AG08395 (cell line): Measurements from ENCODE around the gene SAT1.

ENCODE experiments used
- DNase-seq: peaks from one replicate; pipeline ENCODE4 v3.0.0; 2012; ENCODE audit warnings: mixed read lengths, low spot score

Gene SAT1

GRCh38 chrX:23810279-23810678 is 27.3 kb downstream of the SAT1 start:
- DNase-seq: no peak

- no peak for DNase-seq
Measured at GRCh38 chrX:23811108-23811651, 28.2 kb downstream of the SAT1 start.

DNA sequence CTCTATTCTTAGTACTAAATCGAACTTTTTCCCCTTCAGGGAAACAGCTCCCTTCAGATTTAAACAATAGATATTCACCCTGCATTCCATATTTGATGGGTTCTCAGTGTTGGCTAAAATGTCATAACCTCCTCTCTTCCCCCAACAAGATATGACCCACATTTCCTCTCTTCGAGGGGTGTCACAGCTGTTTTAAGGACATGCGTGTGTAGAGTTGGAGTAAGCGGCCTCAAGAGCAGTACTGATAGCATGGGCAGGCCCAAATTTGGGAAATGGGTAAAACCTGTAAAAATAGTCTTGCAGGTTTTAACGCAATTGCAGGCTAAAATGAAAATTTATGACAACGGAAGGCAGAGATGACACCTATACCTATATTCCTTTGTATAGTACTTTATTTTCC is 28.7 kb downstream of the SAT1 start:
- no peak for DNase-seq

- no peak for DNase-seq
Measured at GRCh38 chrX:23813808-23814207, 30.8 kb downstream of the SAT1 start.

DNA sequence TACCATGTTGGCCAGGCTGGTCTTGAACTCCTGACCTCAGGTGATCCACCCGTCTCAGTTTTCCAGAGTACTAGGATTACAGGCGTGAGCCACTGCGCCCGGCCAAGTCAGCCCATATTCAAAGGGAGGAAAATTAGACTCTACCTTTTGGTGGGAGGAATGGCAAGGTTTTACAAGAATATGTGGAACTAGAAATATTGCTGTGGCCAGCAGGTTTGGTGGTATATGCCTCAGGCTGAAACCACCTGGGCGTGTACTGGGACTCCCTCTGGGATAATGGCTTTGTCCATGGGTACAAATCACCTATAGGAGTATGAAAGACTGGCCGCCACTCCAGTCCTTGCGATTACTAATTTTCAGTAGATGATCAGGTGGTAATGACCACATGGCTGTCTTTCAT is 32.4 kb downstream of the SAT1 start:
- no peak for DNase-seq

GRCh38 chrX:23816179-23816578 is 33.2 kb downstream of the SAT1 start:
- no peak for DNase-seq

DNA sequence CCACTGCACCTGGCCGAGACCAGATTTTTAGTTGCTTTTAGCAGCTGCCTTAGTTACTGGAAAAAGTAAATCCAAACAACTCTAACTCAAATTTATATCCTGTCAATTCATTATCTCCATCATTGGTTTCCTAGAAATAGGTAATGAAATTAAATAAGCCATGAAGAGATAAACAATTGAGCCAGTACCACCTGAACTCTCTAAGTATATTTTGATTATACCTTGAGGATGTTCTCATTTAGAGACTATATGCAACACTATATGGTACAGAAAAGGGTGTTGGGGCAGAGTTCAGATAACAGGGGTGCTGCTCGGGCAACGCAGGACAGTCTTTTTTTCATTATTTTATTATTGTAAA is 35.0 kb downstream of the SAT1 start:
- DNase-seq: no peak

DNA sequence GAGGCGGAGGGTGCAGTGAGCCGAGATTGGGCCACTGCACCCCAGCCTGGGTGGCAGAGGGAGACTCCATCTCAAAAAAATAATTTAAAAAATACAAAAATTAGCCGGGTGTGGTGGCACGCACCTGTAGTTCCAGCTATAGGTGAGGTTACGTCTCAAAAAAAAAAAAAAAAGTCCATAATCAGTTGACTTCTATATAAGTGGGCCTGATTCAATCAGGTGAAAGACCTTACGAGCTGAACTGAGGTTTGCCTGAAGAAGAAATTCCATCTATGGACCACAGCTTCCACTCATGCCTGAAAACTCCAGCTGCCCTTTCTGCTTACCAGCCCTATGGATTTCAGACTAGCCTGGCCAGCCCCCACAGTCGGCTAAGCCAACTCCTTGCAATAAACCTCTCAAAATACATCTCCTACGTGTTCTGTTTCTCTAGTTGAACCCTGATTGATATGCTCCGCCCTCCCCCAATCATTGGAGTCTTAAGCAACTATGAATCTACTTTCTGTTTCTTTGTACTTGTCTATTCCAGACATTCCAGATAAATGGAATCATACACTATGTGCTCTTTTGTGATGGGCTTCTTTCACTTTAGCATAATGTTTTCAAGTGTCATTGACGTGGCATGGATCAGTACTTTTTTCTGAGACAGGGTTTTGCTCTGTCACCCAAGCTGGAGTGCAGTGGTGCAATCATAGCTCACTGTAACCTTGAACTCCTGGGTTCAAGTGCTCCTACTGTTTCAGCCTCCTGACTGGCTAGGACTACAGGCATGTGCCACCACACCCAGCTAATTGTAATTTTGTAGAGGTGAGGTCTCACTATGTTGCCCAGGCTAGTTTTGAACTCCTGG is 36.6 kb downstream of the SAT1 start:
- no peak for DNase-seq

GRCh38 chrX:23820235-23820782 is 37.3 kb downstream of the SAT1 start:
- no peak for DNase-seq

DNA sequence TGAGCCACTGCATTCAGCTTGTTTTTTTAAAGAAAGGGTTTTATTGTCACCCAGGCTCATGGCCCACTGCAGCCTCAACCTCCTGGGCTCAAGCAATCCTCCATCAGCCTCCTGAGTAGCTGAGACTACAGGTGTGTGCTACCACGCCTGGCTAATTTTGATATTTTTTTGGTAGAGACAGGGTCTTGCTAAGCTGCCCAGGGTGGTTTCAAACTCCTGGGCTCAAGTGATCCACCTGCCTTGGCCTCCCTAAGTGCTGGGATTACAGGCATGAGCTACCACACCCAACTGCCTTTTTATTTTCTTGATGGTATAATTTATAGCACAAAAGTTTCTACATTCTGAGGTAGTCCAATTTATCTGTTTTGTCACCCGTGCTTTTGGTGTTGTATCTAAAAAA is 38.9 kb downstream of the SAT1 start:
- no peak for DNase-seq

DNA sequence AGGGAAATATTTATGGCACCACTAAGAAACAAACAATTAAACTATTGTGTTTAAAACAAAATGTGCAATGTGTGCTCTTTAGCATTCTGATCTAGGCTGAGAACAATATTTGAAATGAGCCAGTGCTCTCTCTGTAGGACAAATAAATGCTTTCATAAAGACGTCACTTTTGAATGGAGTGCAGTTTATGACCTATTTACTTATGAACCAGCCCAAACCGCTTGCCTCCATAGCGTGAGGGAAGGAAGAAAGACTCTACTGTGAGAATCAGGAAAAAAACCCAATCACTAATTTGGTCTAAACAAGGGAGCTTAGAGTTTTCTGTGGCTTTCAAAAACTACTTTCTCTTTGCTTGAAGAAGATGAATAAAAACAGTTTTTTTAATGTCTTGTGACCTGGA is 39.4 kb downstream of the SAT1 start:
- peak; percentile 3 for DNase-seq

DNA sequence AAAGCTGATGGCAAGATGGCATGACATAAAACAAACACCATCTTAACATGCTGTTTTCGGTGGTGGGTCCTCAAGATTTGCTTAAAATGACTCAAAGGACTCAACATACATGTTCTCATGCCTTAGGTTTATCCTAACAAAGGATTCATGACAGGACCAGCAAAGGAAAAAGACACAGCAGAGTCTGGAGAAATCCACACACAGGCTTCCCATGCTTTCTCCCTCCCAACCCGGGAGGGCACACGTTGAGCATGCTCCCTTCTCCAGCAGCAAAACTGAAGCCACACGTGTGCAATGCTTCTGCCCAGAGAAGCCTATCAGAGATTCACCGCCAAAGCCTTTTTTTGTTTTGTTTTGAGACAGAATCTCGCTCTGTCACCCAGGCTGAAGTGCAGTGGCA is 39.9 kb downstream of the SAT1 start:
- no peak for DNase-seq

GRCh38 chrX:23825675-23826074 is 42.7 kb downstream of the SAT1 start:
- no peak for DNase-seq

DNA sequence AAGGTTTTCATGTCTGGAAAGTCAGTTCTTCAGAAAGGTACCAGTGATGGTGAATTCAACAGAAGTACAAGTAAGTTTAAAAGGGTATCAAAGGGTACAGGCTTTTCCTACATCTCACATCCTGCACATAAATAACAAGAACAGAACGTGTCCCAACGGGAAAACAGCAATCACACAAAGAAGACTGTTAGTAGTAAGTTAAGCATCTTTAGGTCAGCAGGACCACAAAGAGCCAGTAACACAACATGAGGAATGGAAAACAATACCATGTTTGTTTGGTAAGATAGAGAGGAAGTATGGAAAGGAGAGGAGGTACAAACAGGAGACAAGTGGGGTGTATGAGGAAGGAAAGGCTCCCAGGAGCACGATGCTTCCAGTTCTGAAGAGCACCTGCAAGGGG is 43.2 kb downstream of the SAT1 start:
- DNase-seq: no peak

GRCh38 chrX:23826653-23827052 is 43.7 kb downstream of the SAT1 start:
- DNase-seq: no peak

DNA sequence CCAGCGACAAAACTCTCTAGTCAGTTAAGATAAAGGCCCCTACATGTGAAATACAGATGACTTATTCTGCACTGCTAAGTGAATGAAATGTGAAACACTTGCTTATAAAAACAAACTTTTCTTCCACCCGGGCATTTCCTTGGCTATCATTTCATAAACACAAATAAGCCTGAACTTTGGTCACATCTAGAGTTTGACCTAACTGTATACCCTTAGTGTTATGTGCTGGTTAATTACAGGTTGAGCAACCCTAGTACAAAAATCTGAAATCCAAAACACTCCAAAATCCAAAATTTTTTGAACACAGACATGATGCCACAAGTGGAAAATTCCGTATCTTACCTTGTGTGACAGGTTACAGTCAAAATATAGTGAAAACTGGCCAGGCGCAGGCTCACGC is 45.9 kb downstream of the SAT1 start:
- no peak for DNase-seq

- no peak for DNase-seq
Measured at GRCh38 chrX:23832721-23833120, 49.7 kb downstream of the SAT1 start.
